DOHH2 (cell line): Measurements from ENCODE around the gene RGS16.

Source experiments
- EZH2phosphoT487 ChIP-seq: fragments of 200-600 bp; sonication (generic); IDR thresholded peaks from 2 replicates; pipeline ENCODE4 v1.6.1; 2017; ENCODE audit warnings: borderline replicate concordance, mild to moderate bottlenecking, antibody characterized with exemption, low read length, moderate library complexity, mixed read lengths
- TF ChIP-seq, protein P1 (sequence below): fragments of 200-600 bp; sonication (generic); IDR thresholded peaks from one replicate; pipeline ENCODE4 v1.5.1; 2014; ENCODE audit warnings: antibody characterized with exemption, mild to moderate bottlenecking, low read depth, low read length; ENCODE audit not compliant: poor library complexity, severe bottlenecking

DNA sequence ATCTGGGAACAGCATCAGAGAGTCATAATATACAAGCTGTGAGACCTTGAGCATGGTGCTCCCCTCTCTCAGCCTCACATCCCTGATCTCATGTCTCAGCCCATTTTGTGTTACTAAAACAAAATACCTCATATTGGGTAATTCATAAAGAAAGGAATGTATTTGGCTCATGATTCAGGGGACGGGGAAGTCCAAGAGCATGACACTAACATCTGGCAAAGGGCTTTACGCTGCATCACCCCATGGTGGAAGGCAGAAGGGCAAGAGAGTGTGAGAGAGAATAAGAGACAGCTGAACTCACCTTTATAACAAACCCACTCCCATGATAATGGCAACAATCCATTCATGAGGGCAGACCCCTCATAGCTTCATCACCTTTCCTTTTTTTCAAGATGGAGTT, 51.7 kb downstream of the RGS16 start:
- TF ChIP-seq, protein P1, sequence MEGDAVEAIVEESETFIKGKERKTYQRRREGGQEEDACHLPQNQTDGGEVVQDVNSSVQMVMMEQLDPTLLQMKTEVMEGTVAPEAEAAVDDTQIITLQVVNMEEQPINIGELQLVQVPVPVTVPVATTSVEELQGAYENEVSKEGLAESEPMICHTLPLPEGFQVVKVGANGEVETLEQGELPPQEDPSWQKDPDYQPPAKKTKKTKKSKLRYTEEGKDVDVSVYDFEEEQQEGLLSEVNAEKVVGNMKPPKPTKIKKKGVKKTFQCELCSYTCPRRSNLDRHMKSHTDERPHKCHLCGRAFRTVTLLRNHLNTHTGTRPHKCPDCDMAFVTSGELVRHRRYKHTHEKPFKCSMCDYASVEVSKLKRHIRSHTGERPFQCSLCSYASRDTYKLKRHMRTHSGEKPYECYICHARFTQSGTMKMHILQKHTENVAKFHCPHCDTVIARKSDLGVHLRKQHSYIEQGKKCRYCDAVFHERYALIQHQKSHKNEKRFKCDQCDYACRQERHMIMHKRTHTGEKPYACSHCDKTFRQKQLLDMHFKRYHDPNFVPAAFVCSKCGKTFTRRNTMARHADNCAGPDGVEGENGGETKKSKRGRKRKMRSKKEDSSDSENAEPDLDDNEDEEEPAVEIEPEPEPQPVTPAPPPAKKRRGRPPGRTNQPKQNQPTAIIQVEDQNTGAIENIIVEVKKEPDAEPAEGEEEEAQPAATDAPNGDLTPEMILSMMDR = no peak
- TF ChIP-seq EZH2phosphoT487 = no peak
